Liver (tissue), 9 donors: Measurements from ENCODE around the gene FCGR2B. TPM values are rescaled to one million over a fixed set of nuclear protein-coding genes. Genes with fewer than 3 reads are reported as not detected.

ENCODE experiments used
- DNase-seq: peaks from one replicate; pipeline ENCODE4 v3.0.0-alpha.2; 2017; ENCODE audit warnings: low spot score
- H3K27ac ChIP-seq, 2 donors: one replicate each; pipeline ENCODE4 v1.7.0; 2013; ENCODE audit warnings: inconsistent platforms in 2 of 2, low read length in 2 of 2, control low read depth in 1 of 2, low read depth in 1 of 2, mild to moderate bottlenecking in 1 of 2
- H3K27me3 ChIP-seq, 4 donors: one replicate each; pipeline versions ENCODE4 v1.6.1 to v1.7.0; 2013; ENCODE audit warnings: low read length in 3 of 4, inconsistent platforms in 1 of 4, mild to moderate bottlenecking in 1 of 4, moderate library complexity in 1 of 4; ENCODE audit not compliant: control insufficient read depth in 4 of 4, insufficient read depth in 4 of 4
- H3K36me3 ChIP-seq, 4 donors: one replicate each; pipeline versions ENCODE4 v1.6.1 to v1.7.0; 2013; ENCODE audit warnings: low read length in 3 of 4, mild to moderate bottlenecking in 3 of 4, low read depth in 1 of 4, moderate library complexity in 1 of 4; ENCODE audit not compliant: control insufficient read depth in 4 of 4, insufficient read depth in 3 of 4
- H3K4me1 ChIP-seq, 4 donors: one replicate each; pipeline versions ENCODE4 v1.6.1 to v1.7.0; 2013; ENCODE audit warnings: low read length in 3 of 4, mild to moderate bottlenecking in 3 of 4, moderate library complexity in 1 of 4; ENCODE audit not compliant: control insufficient read depth in 4 of 4, insufficient read depth in 4 of 4
- H3K4me3 ChIP-seq, 3 donors: one replicate each; pipeline versions ENCODE4 v1.6.1 to v1.7.0; 2013; ENCODE audit warnings: low read length in 3 of 3, control low read depth in 1 of 3, low read depth in 1 of 3, mild to moderate bottlenecking in 1 of 3
- H3K9ac ChIP-seq, 2 donors: one replicate each; pipeline ENCODE4 v1.7.0; 2013; ENCODE audit warnings: low read length in 2 of 2, mild to moderate bottlenecking in 2 of 2, moderate library complexity in 2 of 2, control low read depth in 1 of 2, low read depth in 1 of 2
- H3K9me3 ChIP-seq, 4 donors: one replicate each; pipeline versions ENCODE4 v1.6.1 to v1.7.0; 2013; ENCODE audit warnings: low read length in 3 of 4; ENCODE audit not compliant: control insufficient read depth in 4 of 4
- HNF4G ChIP-seq: IDR thresholded peaks from 2 replicates; pipeline ENCODE4 v1.6.1; 2016; ENCODE audit warnings: antibody characterized with exemption
- JUND ChIP-seq, 2 donors: IDR thresholded peaks; 2 replicates each; pipeline ENCODE4 v1.6.1; 2016; ENCODE audit warnings: antibody characterized with exemption in 2 of 2
- NR2F2 ChIP-seq: IDR thresholded peaks from 2 replicates; pipeline ENCODE4 v1.6.1; 2016; ENCODE audit warnings: antibody characterized with exemption
- SP1 ChIP-seq: IDR thresholded peaks from 2 replicates; pipeline ENCODE4 v1.6.1; 2018; ENCODE audit warnings: antibody characterized with exemption, mild to moderate bottlenecking
- TAF1 ChIP-seq: conservative IDR thresholded peaks from 2 replicates; pipeline ENCODE4 v1.6.1; 2016; ENCODE audit warnings: antibody characterized with exemption, mild to moderate bottlenecking
- YY1 ChIP-seq: IDR thresholded peaks from 2 replicates; pipeline ENCODE4 v1.6.1; 2016; ENCODE audit warnings: antibody characterized with exemption, mild to moderate bottlenecking
- WGBS: extraction: QIAGEN DNeasy Blood & Tissue Kit; methylation state at CpG from one replicate; pipeline ENCODE4 v1.1.7; 2013; 5-methylcytosine and 5-hydroxymethylcytosine counted together
- polyA plus RNA-seq, 2 donors: library from polyadenylated mRNA; stranded (reverse) in 1 of 2; unstranded in 1 of 2; fragments of 200-250 nt in 1 of 2; fragments of >200 nt in 1 of 2; fragmentation: Nextera tagmentation in 1 of 2; extraction: Ambion mirVana in 1 of 2; gene quantifications; one replicate each; pipeline versions ENCODE4 v1.2.1 to v1.2.3, GENCODE V29; 2013 to 2015
- total RNA-seq, 2 donors: library from RNA; depleted of rRNA; stranded (reverse); fragments of >200 nt; gene quantifications; one replicate each; pipeline ENCODE4 v1.2.3, GENCODE V29; 2014
- TF ChIP-seq, protein P1 (sequence below): fragments of 150-350 bp; IDR thresholded peaks from 2 replicates; pipeline ENCODE4 v1.5.1; 2017; ENCODE audit warnings: improper control_type of control experiment, low read depth, low read length; ENCODE audit not compliant: missing input control
- TF ChIP-seq, protein P2 (sequence below): IDR thresholded peaks from 2 replicates; pipeline ENCODE4 v1.6.1; 2016; ENCODE audit warnings: antibody characterized with exemption, mild to moderate bottlenecking
- TF ChIP-seq, protein P3 (sequence below): IDR thresholded peaks from 2 replicates; pipeline ENCODE4 v1.6.1; 2016; ENCODE audit warnings: antibody characterized with exemption
- TF ChIP-seq, protein P4 (sequence below): IDR thresholded peaks from 2 replicates; pipeline ENCODE4 v1.6.1; 2016; ENCODE audit warnings: antibody characterized with exemption
- donor health status: healthy.
- donor health status: healthy.
- donor health status: healthy.
- donor health status: healthy.
- donor health status: healthy.

FCGR2B gene
- total and polyA plus RNA-seq, 4 donors = 7.9 to 39.5 (median 25.0) TPM

DNA sequence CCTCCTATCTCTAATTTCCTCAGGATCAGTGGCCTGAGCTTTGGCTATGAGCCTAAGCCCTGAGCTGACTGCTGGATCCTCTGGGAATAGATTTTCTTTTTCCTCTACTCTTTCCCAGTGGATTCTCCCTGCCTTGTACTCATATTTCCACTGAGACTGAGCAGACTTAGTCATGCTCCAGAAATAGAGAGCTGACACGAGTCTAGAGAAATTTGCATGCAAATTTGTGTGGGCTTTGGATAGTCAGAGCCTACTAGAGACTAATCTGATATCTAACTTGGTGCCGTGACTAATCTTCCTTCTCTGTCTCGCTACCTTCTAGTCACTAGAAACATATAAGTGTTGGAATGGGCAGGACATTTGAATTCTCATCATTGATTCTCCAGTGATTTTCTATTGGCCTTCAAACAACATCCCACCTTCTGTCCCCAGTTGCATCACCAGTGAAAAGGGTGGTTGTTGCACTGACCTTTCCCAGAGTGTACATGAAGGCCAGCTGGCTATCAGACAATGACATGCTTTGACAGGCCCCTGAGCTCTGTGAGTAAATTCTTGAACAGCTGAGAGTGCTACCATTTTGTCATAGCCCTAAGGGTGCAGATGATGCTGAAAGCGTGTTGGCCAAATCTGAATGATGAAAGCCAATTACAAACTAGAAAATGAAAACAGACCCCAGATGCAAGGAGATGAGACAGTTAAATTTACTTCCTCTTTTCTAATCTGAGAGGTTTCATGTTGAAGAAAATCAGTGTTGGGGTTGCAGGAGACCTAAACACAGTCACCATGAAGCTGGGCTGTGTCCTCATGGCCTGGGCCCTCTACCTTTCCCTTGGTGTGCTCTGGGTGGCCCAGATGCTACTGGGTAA is 43.8 kb downstream of the FCGR2B start, which contains the start of gene FCRLA (continued):
- TF ChIP-seq, protein P1, sequence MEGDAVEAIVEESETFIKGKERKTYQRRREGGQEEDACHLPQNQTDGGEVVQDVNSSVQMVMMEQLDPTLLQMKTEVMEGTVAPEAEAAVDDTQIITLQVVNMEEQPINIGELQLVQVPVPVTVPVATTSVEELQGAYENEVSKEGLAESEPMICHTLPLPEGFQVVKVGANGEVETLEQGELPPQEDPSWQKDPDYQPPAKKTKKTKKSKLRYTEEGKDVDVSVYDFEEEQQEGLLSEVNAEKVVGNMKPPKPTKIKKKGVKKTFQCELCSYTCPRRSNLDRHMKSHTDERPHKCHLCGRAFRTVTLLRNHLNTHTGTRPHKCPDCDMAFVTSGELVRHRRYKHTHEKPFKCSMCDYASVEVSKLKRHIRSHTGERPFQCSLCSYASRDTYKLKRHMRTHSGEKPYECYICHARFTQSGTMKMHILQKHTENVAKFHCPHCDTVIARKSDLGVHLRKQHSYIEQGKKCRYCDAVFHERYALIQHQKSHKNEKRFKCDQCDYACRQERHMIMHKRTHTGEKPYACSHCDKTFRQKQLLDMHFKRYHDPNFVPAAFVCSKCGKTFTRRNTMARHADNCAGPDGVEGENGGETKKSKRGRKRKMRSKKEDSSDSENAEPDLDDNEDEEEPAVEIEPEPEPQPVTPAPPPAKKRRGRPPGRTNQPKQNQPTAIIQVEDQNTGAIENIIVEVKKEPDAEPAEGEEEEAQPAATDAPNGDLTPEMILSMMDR = no peak
- no peak for TF ChIP-seq YY1

DNA sequence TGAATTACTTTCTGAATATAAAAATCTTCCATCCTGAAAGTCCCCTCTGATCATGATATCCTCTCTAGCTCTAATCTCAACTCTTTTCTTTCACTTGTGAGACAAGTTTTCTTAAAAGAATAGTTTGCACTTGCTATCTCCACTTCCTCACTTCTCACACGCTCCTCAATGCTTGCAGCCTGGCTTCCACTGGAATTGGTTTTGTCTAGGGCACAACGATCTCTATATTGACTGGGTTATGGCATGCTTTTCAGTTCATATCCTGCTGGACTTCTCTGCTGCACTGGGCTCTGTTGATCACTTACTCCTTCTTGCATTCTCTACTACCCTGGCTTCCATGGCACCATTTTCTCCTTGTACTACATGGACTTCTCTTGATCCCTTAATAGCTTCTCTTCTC is 44.6 kb downstream of the FCGR2B start:
- 95% methylated on average over 2 of the region's 2 CpGs for WGBS

DNA sequence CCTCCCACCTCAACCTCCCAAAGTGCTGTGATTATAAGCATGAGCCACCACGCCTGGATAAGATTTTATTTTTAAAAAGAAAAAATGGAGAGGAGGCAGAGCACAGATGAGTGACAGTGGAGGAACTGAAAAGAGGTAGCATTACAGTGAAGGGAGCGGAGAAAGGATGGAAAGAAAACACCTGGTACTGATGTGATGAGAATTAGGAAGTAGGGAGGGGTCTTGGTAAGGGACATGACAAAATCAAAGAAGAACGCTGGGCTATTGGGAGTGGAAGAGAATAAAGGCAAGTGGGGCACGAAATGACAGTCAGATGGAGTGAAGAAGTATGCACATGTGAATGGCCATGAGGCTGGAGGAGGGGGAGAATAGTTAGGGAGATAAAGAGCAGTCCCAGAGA is 46.4 kb downstream of the FCGR2B start:
- 88% methylated on average over 4 of the region's 4 CpGs for WGBS
- no peaks in the 10 kb centered on the region for H3K4me1 ChIP-seq

More for the DNA sequence above, 44.6 kb downstream of the FCGR2B start:
- Histone ChIP-seq H3K9me3 (no peaks in the 10 kb centered on the region), H3K9ac (no peak overlapping the region), H3K27ac (no peak overlapping the region), H3K27me3 (no peaks in the 10 kb centered on the region), H3K4me3 (no peak overlapping the region), H3K36me3 (no peaks in the 10 kb centered on the region), H3K4me1 (no peaks in the 10 kb centered on the region)
- TF ChIP-seq, protein P2, sequence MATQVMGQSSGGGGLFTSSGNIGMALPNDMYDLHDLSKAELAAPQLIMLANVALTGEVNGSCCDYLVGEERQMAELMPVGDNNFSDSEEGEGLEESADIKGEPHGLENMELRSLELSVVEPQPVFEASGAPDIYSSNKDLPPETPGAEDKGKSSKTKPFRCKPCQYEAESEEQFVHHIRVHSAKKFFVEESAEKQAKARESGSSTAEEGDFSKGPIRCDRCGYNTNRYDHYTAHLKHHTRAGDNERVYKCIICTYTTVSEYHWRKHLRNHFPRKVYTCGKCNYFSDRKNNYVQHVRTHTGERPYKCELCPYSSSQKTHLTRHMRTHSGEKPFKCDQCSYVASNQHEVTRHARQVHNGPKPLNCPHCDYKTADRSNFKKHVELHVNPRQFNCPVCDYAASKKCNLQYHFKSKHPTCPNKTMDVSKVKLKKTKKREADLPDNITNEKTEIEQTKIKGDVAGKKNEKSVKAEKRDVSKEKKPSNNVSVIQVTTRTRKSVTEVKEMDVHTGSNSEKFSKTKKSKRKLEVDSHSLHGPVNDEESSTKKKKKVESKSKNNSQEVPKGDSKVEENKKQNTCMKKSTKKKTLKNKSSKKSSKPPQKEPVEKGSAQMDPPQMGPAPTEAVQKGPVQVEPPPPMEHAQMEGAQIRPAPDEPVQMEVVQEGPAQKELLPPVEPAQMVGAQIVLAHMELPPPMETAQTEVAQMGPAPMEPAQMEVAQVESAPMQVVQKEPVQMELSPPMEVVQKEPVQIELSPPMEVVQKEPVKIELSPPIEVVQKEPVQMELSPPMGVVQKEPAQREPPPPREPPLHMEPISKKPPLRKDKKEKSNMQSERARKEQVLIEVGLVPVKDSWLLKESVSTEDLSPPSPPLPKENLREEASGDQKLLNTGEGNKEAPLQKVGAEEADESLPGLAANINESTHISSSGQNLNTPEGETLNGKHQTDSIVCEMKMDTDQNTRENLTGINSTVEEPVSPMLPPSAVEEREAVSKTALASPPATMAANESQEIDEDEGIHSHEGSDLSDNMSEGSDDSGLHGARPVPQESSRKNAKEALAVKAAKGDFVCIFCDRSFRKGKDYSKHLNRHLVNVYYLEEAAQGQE = no peak
- TF ChIP-seq JUND (IDR thresholded peaks at IDR 0.05) (no peak), TAF1 (no peak), HNF4G (no peak), SP1 (no peak), NR2F2 (no peak)
- TF ChIP-seq, protein P3, sequence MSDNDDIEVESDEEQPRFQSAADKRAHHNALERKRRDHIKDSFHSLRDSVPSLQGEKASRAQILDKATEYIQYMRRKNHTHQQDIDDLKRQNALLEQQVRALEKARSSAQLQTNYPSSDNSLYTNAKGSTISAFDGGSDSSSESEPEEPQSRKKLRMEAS = no peak
- TF ChIP-seq, protein P4, sequence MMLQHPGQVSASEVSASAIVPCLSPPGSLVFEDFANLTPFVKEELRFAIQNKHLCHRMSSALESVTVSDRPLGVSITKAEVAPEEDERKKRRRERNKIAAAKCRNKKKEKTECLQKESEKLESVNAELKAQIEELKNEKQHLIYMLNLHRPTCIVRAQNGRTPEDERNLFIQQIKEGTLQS = no peak
- no peak for DNase-seq

More for the DNA sequence above, 46.4 kb downstream of the FCGR2B start:
- H3K4me3 ChIP-seq = no peak overlapping the region
- DNase-seq = no peak
- no peak overlapping the region for H3K27ac ChIP-seq
- TF ChIP-seq, protein P1 = no peak
- H3K27me3 ChIP-seq = no peaks in the 10 kb centered on the region
- no peaks in the 10 kb centered on the region for H3K36me3 ChIP-seq
- no peak overlapping the region for H3K9ac ChIP-seq
- H3K9me3 ChIP-seq = no peaks in the 10 kb centered on the region
